DND-41 (cell line): ENCODE results near the gene GRPEL1.

Source experiments
- ATAC-seq: fragments of 200-7000 bp; cut with Tn5 transposase; 3 replicates; pipeline ENCODE4 v1.9.1; 2021; ENCODE audit warnings: low read depth; ENCODE audit not compliant: insufficient read depth
- DNase-seq: peaks from one replicate; pipeline ENCODE4 v3.0.0-alpha.2; 2020
- H2AFZ ChIP-seq: 2 replicates; pipeline ENCODE4 v1.6.0; 2012; ENCODE audit warnings: low read depth, low read length
- H3K27ac ChIP-seq: 2 replicates; pipeline ENCODE4 v1.5.1; 2012; ENCODE audit warnings: low read length, inconsistent platforms
- H3K27me3 ChIP-seq: fragments of 200-600 bp; sonication (generic); 2 replicates; pipeline ENCODE4 v1.6.0; 2012; ENCODE audit warnings: low read length, mild to moderate bottlenecking, inconsistent platforms; ENCODE audit not compliant: insufficient read depth, poor library complexity
- H3K36me3 ChIP-seq: 2 replicates; pipeline ENCODE4 v1.5.1; 2012; ENCODE audit warnings: low read length, inconsistent platforms; ENCODE audit not compliant: insufficient read depth
- H3K4me1 ChIP-seq: 2 replicates; pipeline ENCODE4 v1.5.1; 2012; ENCODE audit warnings: mild to moderate bottlenecking, low read length; ENCODE audit not compliant: insufficient read depth
- H3K4me2 ChIP-seq: 2 replicates; pipeline ENCODE4 v1.6.0; 2012; ENCODE audit warnings: mild to moderate bottlenecking, moderate library complexity, low read length, inconsistent platforms; ENCODE audit not compliant: insufficient read depth
- H3K4me3 ChIP-seq, 2 experiments: fragments of 200-600 bp in 1 of 2; shearing (Covaris generic) in 1 of 2; 2 replicates each; pipeline ENCODE4 v1.5.1; 2012 to 2016; ENCODE audit warnings: inconsistent platforms in 2 of 2, low read length in 2 of 2, mild to moderate bottlenecking in 2 of 2, low read depth in 1 of 2, moderate library complexity in 1 of 2
- H3K79me2 ChIP-seq: 2 replicates; pipeline ENCODE4 v1.6.0; 2012; ENCODE audit warnings: low read length, inconsistent platforms; ENCODE audit not compliant: insufficient read depth
- H3K9ac ChIP-seq: 2 replicates; pipeline ENCODE4 v1.6.0; 2012; ENCODE audit warnings: low read depth, mild to moderate bottlenecking, inconsistent platforms, low read length, moderate library complexity
- H3K9me3 ChIP-seq: 2 replicates; pipeline ENCODE4 v1.5.1; 2012; ENCODE audit warnings: low read length, moderate library complexity, mild to moderate bottlenecking, inconsistent platforms; ENCODE audit not compliant: insufficient read depth, severe bottlenecking
- H4K20me1 ChIP-seq: 2 replicates; pipeline ENCODE4 v1.6.0; 2012; ENCODE audit warnings: low read length; ENCODE audit not compliant: insufficient read depth
- EZH2 ChIP-seq: IDR thresholded peaks from 3 replicates; pipeline ENCODE4 v1.6.1; 2012; ENCODE audit warnings: borderline replicate concordance, low read depth, mild to moderate bottlenecking, moderate library complexity, low read length, inconsistent platforms; ENCODE audit not compliant: severe bottlenecking
- TF ChIP-seq, protein P1 (sequence below): IDR thresholded peaks from 2 replicates; pipeline ENCODE4 v1.5.1; 2012; ENCODE audit warnings: borderline replicate concordance, low read length, moderate library complexity, mild to moderate bottlenecking; ENCODE audit not compliant: poor library complexity, severe bottlenecking; ENCODE audit errors: extremely low read depth

GRPEL1 gene

DNA sequence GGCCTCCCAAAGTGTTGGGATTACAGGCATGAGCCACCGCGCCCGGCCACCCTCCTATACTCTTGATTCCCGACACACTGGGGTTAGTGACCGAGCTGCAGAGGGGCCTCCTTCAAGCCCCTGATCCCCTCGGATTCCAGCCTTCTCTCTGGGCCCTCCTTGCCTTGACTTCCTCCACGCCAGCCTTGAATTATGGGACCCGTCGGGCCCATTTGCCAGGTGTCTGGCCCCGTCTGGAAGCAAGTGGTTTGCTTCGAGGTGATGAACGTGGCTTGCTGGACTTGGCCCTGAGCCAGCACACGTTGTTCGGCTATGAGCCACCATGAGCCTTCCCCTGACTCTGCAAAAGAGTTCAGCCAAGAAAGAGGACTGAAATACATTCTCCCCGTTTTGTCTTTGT is 37.4 kb upstream of the GRPEL1 start:
- H3K9ac ChIP-seq, result no peak overlapping the region
- no peaks in the 10 kb centered on the region for H3K27me3 ChIP-seq
- ATAC-seq, result no peak
- no peaks in the 10 kb centered on the region for H3K4me1 ChIP-seq
- no peak overlapping the region for H3K4me2 ChIP-seq
- H4K20me1 ChIP-seq, result peaks cover 4% of the 10 kb centered on the region
- no peak overlapping the region for H3K4me3 ChIP-seq
- no peak overlapping the region for H3K27ac ChIP-seq
- no peak overlapping the region for H2AFZ ChIP-seq
- no peak for DNase-seq
- no peaks in the 10 kb centered on the region for H3K36me3 ChIP-seq
- TF ChIP-seq, protein P1, sequence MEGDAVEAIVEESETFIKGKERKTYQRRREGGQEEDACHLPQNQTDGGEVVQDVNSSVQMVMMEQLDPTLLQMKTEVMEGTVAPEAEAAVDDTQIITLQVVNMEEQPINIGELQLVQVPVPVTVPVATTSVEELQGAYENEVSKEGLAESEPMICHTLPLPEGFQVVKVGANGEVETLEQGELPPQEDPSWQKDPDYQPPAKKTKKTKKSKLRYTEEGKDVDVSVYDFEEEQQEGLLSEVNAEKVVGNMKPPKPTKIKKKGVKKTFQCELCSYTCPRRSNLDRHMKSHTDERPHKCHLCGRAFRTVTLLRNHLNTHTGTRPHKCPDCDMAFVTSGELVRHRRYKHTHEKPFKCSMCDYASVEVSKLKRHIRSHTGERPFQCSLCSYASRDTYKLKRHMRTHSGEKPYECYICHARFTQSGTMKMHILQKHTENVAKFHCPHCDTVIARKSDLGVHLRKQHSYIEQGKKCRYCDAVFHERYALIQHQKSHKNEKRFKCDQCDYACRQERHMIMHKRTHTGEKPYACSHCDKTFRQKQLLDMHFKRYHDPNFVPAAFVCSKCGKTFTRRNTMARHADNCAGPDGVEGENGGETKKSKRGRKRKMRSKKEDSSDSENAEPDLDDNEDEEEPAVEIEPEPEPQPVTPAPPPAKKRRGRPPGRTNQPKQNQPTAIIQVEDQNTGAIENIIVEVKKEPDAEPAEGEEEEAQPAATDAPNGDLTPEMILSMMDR, result no peak
- TF ChIP-seq EZH2, result no peak
- no peaks in the 10 kb centered on the region for H3K9me3 ChIP-seq
- H3K79me2 ChIP-seq, result no peaks in the 10 kb centered on the region

DNA sequence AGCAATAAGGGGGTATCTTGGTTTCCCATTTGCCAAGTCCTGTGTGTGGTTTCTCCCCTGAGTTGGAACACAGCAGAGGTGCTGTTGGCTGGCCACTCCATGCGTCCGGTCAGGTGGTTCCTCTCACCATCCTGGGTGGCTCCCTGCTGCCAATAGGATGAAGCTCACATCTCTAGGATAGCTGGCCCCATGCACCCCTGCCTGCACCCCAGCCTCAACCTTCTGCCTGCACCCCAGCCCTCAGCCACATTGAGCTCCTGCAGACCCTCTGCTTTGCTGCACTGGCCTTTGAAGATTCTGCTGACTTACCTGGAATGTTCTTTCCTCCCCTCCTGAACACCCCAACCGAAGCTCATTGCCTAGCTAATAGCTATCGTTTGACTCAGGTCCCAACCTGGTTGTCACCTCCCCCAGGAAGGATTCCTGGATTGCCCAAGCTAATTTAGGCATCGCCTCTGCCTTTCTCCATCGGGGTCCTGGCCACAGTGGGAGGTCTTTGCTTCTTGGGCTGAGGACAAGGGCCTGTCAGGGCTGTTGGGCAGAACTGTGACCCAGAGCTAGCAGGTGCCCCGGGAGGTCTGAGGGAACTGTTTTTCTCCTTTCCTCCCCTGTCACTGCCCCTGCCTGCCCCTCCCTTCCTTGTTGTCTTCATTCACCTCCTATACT is 36.6 kb upstream of the GRPEL1 start:
- Histone ChIP-seq H3K27ac (no peak overlapping the region), H3K4me3 (no peak overlapping the region), H2AFZ (no peak overlapping the region), H3K27me3 (no peaks in the 10 kb centered on the region), H4K20me1 (peaks cover 4% of the 10 kb centered on the region), H3K9ac (no peak overlapping the region), H3K9me3 (no peaks in the 10 kb centered on the region), H3K79me2 (no peaks in the 10 kb centered on the region), H3K4me1 (no peaks in the 10 kb centered on the region), H3K36me3 (no peaks in the 10 kb centered on the region), H3K4me2 (no peak overlapping the region)
- DNase-seq (no peak), ATAC-seq (no peak)
- TF ChIP-seq EZH2, result no peak
- TF ChIP-seq, protein P1, result no peak

DNA sequence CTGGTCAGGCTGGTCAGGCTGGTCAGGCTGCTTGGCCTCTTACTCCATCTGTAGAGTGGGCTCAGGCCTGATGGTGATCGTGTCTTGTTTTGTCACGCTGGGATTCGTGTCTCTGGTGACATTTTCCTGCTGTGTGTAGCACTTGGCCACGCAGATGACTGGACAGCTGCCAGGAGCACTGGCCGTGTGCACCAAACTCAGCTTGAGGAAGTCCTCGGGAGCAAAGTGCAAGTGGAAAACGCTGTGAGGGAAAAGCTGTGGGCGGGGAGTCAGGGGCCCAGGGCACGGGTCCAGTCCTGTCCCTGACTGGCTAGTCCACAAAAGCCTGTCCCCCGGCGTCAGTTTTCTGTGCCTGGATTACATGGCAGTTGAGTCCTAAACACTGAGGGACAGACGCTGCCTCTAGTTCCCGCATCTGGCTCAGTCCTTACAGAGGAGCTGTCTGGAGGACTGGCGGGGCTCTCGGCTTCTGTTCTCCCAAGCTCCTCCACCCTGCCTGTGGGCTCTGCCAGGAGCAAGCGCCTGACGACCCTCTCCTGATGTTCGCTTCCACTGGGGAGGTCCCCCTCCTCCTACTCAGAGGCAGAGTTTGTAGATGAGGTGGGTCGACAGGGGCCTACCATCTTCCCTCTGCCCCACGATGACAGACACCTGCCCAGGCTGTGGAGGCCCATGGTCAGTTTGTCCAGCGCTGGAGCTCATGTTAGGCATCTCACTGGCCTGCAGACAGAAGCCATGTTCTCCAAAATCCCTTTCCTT is 35.9 kb upstream of the GRPEL1 start:
- DNase-seq, result no peak
- H3K4me2 ChIP-seq, result no peak overlapping the region
- ATAC-seq, result no peak
- H3K4me1 ChIP-seq, result no peaks in the 10 kb centered on the region
- H3K4me3 ChIP-seq, result no peak overlapping the region
- no peaks in the 10 kb centered on the region for H3K27me3 ChIP-seq
- no peaks in the 10 kb centered on the region for H3K9me3 ChIP-seq
- TF ChIP-seq, protein P1, result no peak
- no peak for TF ChIP-seq EZH2
- H3K9ac ChIP-seq, result no peak overlapping the region
- no peaks in the 10 kb centered on the region for H3K36me3 ChIP-seq
- H3K79me2 ChIP-seq, result no peaks in the 10 kb centered on the region
- no peak overlapping the region for H2AFZ ChIP-seq
- no peak overlapping the region for H3K27ac ChIP-seq
- peaks cover 4% of the 10 kb centered on the region for H4K20me1 ChIP-seq
